Osteoblast (primary cell): ENCODE measurements around the gene EXO1. TPM values are rescaled to one million over a fixed set of nuclear protein-coding genes. Genes with fewer than 3 reads are reported as not detected.
"Not testable (repeated sequence)": the region's sequence is repeated elsewhere in the genome, so short reads cannot be mapped to it uniquely, and the experiment has no call there.

ENCODE experiments used
- DNase-seq: peaks from one replicate; pipeline ENCODE4 v3.0.0; 2011; ENCODE audit warnings: low spot score, mixed read lengths; ENCODE audit not compliant: insufficient read length; ENCODE audit errors: missing footprints
- H2AFZ ChIP-seq: 2 replicates; pipeline ENCODE4 v1.6.0; 2011; ENCODE audit warnings: mild to moderate bottlenecking, low read length
- H3K27ac ChIP-seq: 2 replicates; pipeline ENCODE4 v1.5.1; 2011; ENCODE audit warnings: mild to moderate bottlenecking, low read depth, low read length, moderate library complexity
- H3K27me3 ChIP-seq: 2 replicates; pipeline ENCODE4 v1.6.0; 2012; ENCODE audit warnings: mild to moderate bottlenecking, control low read depth, inconsistent platforms, low read length, moderate library complexity; ENCODE audit not compliant: insufficient read depth
- H3K36me3 ChIP-seq: 2 replicates; pipeline ENCODE4 v1.5.1; 2011; ENCODE audit warnings: mild to moderate bottlenecking, low read length, control low read depth, moderate library complexity; ENCODE audit not compliant: insufficient read depth
- H3K4me1 ChIP-seq: 2 replicates; pipeline ENCODE4 v1.5.1; 2011; ENCODE audit warnings: mild to moderate bottlenecking, low read length, control low read depth, moderate library complexity; ENCODE audit not compliant: insufficient read depth
- H3K4me2 ChIP-seq: 2 replicates; pipeline ENCODE4 v1.6.0; 2011; ENCODE audit warnings: mild to moderate bottlenecking, low read length; ENCODE audit not compliant: insufficient read depth
- H3K4me3 ChIP-seq: fragments of 200-600 bp; sonication (generic); 3 replicates; pipeline ENCODE4 v1.5.1; 2012; ENCODE audit warnings: mild to moderate bottlenecking, low read length, inconsistent platforms; ENCODE audit not compliant: insufficient read depth
- H3K79me2 ChIP-seq: 2 replicates; pipeline ENCODE4 v1.6.0; 2012; ENCODE audit warnings: mild to moderate bottlenecking, low read length, control low read depth, inconsistent platforms; ENCODE audit not compliant: insufficient read depth
- H3K9me3 ChIP-seq: 2 replicates; pipeline ENCODE4 v1.5.1; 2011; ENCODE audit warnings: low read depth, low read length, control low read depth
- H4K20me1 ChIP-seq: 2 replicates; pipeline ENCODE4 v1.6.0; 2012; ENCODE audit warnings: mild to moderate bottlenecking, low read length, control low read depth; ENCODE audit not compliant: insufficient read depth
- total RNA-seq: library from RNA; depleted of rRNA; stranded (reverse); fragments of >200 nt; gene quantifications from 2 replicates; pipeline ENCODE4 v1.2.3, GENCODE V29; 2012
- TF ChIP-seq, protein P1 (sequence below): IDR thresholded peaks from 2 replicates; pipeline ENCODE4 v1.5.1; 2011; ENCODE audit warnings: mild to moderate bottlenecking, low read depth, low read length, moderate library complexity; ENCODE audit errors: extremely low read depth

The EXO1 gene
- total RNA-seq: 1.8 and 6.2 TPM in 2 replicates

DNA sequence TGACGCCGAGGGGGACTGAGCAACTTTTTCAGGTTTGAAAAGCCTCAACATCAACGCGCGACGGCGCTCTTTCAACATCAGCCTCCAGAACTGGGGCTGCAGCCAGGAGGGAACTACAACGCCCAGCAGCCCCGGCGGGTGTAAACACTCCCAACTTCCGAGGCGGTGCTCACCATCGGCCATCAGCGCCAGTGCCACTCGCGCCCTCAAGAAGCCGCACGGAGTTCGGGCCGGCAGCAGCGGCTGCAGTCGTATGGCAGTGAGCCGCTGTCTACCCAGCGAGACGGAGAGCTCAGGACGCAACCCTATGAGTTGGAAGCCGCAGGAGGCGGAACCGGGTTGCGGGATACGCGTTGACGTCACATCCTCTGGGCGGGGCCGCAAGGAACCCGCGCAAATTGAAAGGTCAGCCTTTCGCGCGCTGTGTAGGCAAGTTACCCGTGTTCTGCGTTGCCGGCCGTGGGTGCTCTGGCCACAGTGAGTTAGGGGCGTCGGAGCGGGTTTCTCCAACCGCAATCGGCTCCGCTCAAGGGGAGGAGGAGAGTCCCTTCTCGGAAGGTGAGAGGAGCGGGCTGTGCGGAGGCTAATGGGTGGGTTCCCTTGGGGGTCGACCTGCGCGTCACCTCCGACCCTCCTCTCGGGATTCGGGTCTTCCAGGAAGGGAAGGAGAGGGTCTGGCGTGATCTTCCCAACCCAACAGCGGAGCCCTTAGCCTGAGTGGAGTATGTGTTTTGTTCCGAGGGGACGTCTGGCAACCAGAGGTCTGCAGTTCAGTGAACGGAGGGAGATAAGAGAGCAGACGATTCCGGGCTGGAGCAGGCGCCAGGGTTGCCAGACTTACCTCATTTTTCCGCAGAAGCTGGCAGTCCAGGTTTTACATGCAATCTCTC lies at the start of gene EXO1:
Gene EXO1, plus strand, starts transcription at position 409 of the 890 bp plus-strand sequence. CDS start 2,222 bp downstream, outside the sequence.
- no peaks in the 10 kb centered on the region for H3K27me3 ChIP-seq

DNA sequence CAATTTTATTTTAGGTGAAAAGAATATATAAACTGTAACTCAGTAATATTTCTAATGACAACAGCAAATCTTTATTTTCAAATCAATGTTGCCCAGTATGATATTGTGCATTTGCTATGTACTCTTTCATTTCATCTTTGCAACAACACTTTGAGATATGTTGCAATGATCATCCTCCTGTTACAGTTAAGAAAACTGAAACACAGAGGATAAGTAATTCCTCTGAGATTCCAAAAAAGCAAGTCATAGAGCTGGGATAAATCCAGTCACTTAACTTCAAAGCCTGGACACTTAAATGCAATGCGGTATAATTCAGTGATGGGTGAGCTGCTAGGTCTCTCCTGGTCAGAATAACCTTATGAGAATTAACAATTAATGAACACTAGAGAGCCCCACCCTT lies 48.6 kb upstream of the EXO1 start:
- no peaks in the 10 kb centered on the region for H4K20me1 ChIP-seq
- no peaks in the 10 kb centered on the region for H3K9me3 ChIP-seq
- H3K4me2 ChIP-seq: no peak overlapping the region
- H3K4me1 ChIP-seq: no peaks in the 10 kb centered on the region
- no peaks in the 10 kb centered on the region for H3K27me3 ChIP-seq
- no peak overlapping the region for H3K4me3 ChIP-seq
- peak; percentile 37 for DNase-seq
- TF ChIP-seq, protein P1, sequence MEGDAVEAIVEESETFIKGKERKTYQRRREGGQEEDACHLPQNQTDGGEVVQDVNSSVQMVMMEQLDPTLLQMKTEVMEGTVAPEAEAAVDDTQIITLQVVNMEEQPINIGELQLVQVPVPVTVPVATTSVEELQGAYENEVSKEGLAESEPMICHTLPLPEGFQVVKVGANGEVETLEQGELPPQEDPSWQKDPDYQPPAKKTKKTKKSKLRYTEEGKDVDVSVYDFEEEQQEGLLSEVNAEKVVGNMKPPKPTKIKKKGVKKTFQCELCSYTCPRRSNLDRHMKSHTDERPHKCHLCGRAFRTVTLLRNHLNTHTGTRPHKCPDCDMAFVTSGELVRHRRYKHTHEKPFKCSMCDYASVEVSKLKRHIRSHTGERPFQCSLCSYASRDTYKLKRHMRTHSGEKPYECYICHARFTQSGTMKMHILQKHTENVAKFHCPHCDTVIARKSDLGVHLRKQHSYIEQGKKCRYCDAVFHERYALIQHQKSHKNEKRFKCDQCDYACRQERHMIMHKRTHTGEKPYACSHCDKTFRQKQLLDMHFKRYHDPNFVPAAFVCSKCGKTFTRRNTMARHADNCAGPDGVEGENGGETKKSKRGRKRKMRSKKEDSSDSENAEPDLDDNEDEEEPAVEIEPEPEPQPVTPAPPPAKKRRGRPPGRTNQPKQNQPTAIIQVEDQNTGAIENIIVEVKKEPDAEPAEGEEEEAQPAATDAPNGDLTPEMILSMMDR: no peak
- no peak overlapping the region for H2AFZ ChIP-seq
- H3K27ac ChIP-seq: no peak overlapping the region
- H3K79me2 ChIP-seq: no peaks in the 10 kb centered on the region
- no peaks in the 10 kb centered on the region for H3K36me3 ChIP-seq

More for the DNA sequence above, at the start of gene EXO1:
- H3K36me3 ChIP-seq: no peaks in the 10 kb centered on the region
- H3K79me2 ChIP-seq: peaks cover 17% of the 10 kb centered on the region
- peak within 1 kb of the TSS; percentile 91 for H3K4me3 ChIP-seq
- H3K27ac ChIP-seq: peak within 1 kb of the TSS; percentile 95
- H3K9me3 ChIP-seq: no peaks in the 10 kb centered on the region
- TF ChIP-seq, protein P1: peak; percentile 35
- H3K4me1 ChIP-seq: peaks cover 17% of the 10 kb centered on the region
- peak within 1 kb of the TSS; percentile 97 for H3K4me2 ChIP-seq
- no peaks in the 10 kb centered on the region for H4K20me1 ChIP-seq
- H2AFZ ChIP-seq: peak within 1 kb of the TSS; percentile 93
- peak; percentile 98 for DNase-seq

DNA sequence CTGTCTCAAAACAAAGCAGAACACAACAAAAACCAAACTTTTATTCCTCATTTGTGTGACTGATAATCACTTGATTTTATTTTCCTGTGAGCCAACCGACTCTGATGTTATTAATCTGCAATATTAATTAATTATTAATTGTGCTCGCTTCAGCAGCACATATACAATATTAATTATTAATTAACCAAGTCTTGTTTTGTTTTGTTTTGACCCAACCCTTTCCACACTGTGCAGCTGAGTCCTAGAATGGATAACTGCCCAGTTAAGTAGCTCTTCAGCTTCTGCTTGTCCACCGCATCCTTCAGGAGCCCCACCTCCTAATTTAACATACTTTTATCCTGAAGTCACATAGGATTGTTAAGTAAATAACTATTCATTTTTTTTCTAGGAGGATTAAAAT lies 47.4 kb upstream of the EXO1 start:
- Histone ChIP-seq H3K27me3 (no peaks in the 10 kb centered on the region), H4K20me1 (no peaks in the 10 kb centered on the region), H3K79me2 (no peaks in the 10 kb centered on the region), H3K4me1 (no peaks in the 10 kb centered on the region), H3K4me2 (no peak overlapping the region), H3K9me3 (no peaks in the 10 kb centered on the region), H3K36me3 (no peaks in the 10 kb centered on the region), H3K27ac (no peak overlapping the region), H3K4me3 (no peak overlapping the region), H2AFZ (no peak overlapping the region)
- no peak for DNase-seq
- TF ChIP-seq, protein P1: no peak

DNA sequence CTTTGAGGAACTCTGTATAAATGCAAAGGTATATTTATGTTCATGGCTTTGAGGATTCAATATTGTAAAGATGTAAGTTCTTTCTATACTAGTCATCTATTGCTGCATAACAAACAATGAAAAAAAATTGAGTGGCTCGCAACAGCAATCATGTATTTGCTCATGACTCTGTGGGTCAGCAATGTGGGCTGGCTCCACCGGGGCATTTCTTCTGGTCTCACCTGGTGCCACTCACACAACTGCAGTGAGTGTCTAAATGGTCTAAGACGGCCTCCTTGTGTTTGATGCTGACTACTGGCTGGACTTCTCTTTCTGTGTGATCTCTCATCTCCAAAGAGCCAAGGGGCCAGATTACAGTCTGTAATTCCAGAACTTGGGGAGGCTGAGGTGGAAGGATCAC lies 45.1 kb upstream of the EXO1 start:
- Histone ChIP-seq H3K9me3 (no peaks in the 10 kb centered on the region), H3K4me2 (no peak overlapping the region), H3K27ac (no peak overlapping the region), H2AFZ (no peak overlapping the region), H3K4me1 (no peaks in the 10 kb centered on the region), H3K4me3 (no peak overlapping the region), H3K79me2 (no peaks in the 10 kb centered on the region), H3K27me3 (no peaks in the 10 kb centered on the region), H4K20me1 (no peaks in the 10 kb centered on the region), H3K36me3 (no peaks in the 10 kb centered on the region)
- DNase-seq: no peak
- TF ChIP-seq, protein P1: no peak

DNA sequence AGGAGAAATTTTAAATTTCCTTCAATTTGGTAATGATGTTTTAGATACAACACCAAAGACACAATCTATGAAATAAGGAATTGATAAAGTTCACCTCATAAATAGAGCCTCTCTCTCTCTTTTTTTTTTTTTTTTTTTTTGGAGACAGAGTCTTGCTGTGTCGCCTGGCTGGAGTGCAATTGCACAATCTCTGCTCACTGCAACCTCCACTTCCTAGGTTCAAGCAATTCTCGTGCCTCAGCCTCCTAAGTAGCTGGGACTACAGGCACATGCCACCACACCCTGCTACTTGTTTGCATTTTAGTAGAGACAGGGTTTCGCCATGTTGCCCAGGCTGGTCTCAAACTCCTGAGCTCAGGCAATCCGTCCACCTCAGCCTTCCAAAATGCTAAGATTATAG lies 43.3 kb upstream of the EXO1 start:
- H3K36me3 ChIP-seq, H3K79me2 ChIP-seq, H2AFZ ChIP-seq, H3K27me3 ChIP-seq, H3K4me1 ChIP-seq, H3K4me3 ChIP-seq, DNase-seq, H4K20me1 ChIP-seq, H3K27ac ChIP-seq, H3K9me3 ChIP-seq, H3K4me2 ChIP-seq: not testable (repeated sequence)
